GM12878 (cell line): ENCODE results near the gene TARDBP. TPM values are rescaled to one million over a fixed set of nuclear protein-coding genes. Genes with fewer than 3 reads are reported as not detected.

Experiments
- ATAC-seq: fragments of 200-7000 bp; cut with Tn5 transposase; 3 replicates; pipeline ENCODE4 v1.9.1; 2020; ENCODE audit warnings: mild to moderate bottlenecking, moderate library complexity
- BruUV-seq: library from RNA; stranded (reverse); fragments of 400-500 nt; replicated peaks from 2 replicates; lab custom pipeline; 2021; lab: Mats Ljungman, UMichigan
- CTCF ChIA-PET: fragments of 300-600 bp; sonication (Branson Sonifier 250); formaldehyde crosslinking; extraction: SDS; loops from one replicate; lab custom pipeline; 2021; ENCODE audit warnings: inconsistent platforms; lab: Yijun Ruan, JAX
- POLR2A ChIA-PET: fragments of 350-600 bp; formaldehyde crosslinking; extraction: SDS; loops from one replicate; lab custom pipeline; 2021; ENCODE audit warnings: inconsistent platforms; lab: Charles Lee
- RAD21 ChIA-PET: fragments of 300-600 bp; sonication (Branson Sonifier 250); formaldehyde crosslinking; loops from one replicate; lab custom pipeline; 2023; ENCODE audit warnings: antibody characterized with exemption; ENCODE audit not compliant: unreplicated experiment; lab: Charles Lee
- SMC1A ChIA-PET: fragments of 300-600 bp; sonication (Branson Sonifier 250); formaldehyde crosslinking; loops from one replicate; lab custom pipeline; 2023; ENCODE audit not compliant: unreplicated experiment, uncharacterized antibody; lab: Charles Lee
- DNase-seq: peaks from one replicate; pipeline ENCODE4 v3.0.0-alpha.2; 2011; ENCODE audit warnings: low read depth, low spot score
- FAIRE-seq: peaks from 3 replicates; lab custom pipeline; 2011; peaks lifted over from hg19 to GRCh38; lab: Jason Lieb, UNC
- H2AFZ ChIP-seq: 2 replicates; pipeline ENCODE4 v1.6.0; 2011; ENCODE audit warnings: low read depth, low read length, control low read depth; ENCODE audit not compliant: control insufficient read depth
- H3K27ac ChIP-seq: 2 replicates; pipeline ENCODE4 v1.5.1; 2011; ENCODE audit warnings: control low read depth; ENCODE audit not compliant: control insufficient read depth, insufficient read depth
- H3K27me3 ChIP-seq, 2 experiments: replicated peaks in 1 of 2; 2 replicates each; pipeline versions ENCODE4 v1.6.0 to v1.6.1; 2011; ENCODE audit warnings: low read length in 1 of 2; ENCODE audit not compliant: control insufficient read depth in 2 of 2, insufficient read depth in 2 of 2
- H3K36me3 ChIP-seq, 2 experiments: 2 replicates each; pipeline ENCODE4 v1.5.1; 2011; ENCODE audit warnings: low read length in 1 of 2; ENCODE audit not compliant: control insufficient read depth in 2 of 2, insufficient read depth in 2 of 2
- H3K4me1 ChIP-seq: 2 replicates; pipeline ENCODE4 v1.6.1; 2011; ENCODE audit warnings: mild to moderate bottlenecking, low read length, moderate library complexity, mixed read lengths; ENCODE audit not compliant: control insufficient read depth, insufficient read depth
- H3K4me2 ChIP-seq: 2 replicates; pipeline ENCODE4 v1.6.0; 2011; ENCODE audit warnings: control low read depth; ENCODE audit not compliant: control insufficient read depth, insufficient read depth
- H3K4me3 ChIP-seq: fragments of 200-600 bp; sonication (generic); 2 replicates; pipeline ENCODE4 v1.5.1; 2016
- H3K79me2 ChIP-seq: 2 replicates; pipeline ENCODE4 v1.6.0; 2011; ENCODE audit warnings: low read length; ENCODE audit not compliant: control insufficient read depth, insufficient read depth
- H3K9ac ChIP-seq: 2 replicates; pipeline ENCODE4 v1.8.0; 2011; ENCODE audit warnings: low read length, control low read depth, mixed read lengths; ENCODE audit not compliant: control insufficient read depth, insufficient read depth
- H3K9me3 ChIP-seq: replicated peaks from 3 replicates; pipeline ENCODE4 v1.5.1; 2011; ENCODE audit warnings: mild to moderate bottlenecking, low read length; ENCODE audit not compliant: control insufficient read depth, insufficient read depth
- H4K20me1 ChIP-seq: 2 replicates; pipeline ENCODE4 v1.6.0; 2011; ENCODE audit not compliant: control insufficient read depth, insufficient read depth
- BACH1 ChIP-seq: fragments of 450-650 bp; IDR thresholded peaks from 2 replicates; pipeline ENCODE4 v1.6.1; 2017; ENCODE audit warnings: mild to moderate bottlenecking, borderline replicate concordance
- BHLHE40 ChIP-seq, 2 experiments: fragments of 450-650 bp in 1 of 2; IDR thresholded peaks; 2 replicates each; pipeline ENCODE4 v1.6.1; 2011 to 2017; ENCODE audit warnings: low read depth in 2 of 2, borderline replicate concordance in 1 of 2, improper control_type of control experiment in 1 of 2, low read length in 1 of 2, mild to moderate bottlenecking in 1 of 2
- EED ChIP-seq: sonication (generic); IDR thresholded peaks from 2 replicates; pipeline ENCODE4 v1.6.1; 2016; ENCODE audit warnings: antibody characterized with exemption, low read depth
- MLLT1 ChIP-seq: fragments of 450-650 bp; IDR thresholded peaks from 2 replicates; pipeline ENCODE4 v1.6.1; 2016; ENCODE audit warnings: mild to moderate bottlenecking
- NR2C2 ChIP-seq: IDR thresholded peaks from 2 replicates; pipeline ENCODE4 v1.6.1; 2011; ENCODE audit warnings: borderline replicate concordance, low read depth; ENCODE audit not compliant: control insufficient read depth, insufficient read length
- POLR2AphosphoS5 ChIP-seq: IDR thresholded peaks from 2 replicates; pipeline ENCODE4 v1.6.1; 2011; ENCODE audit warnings: mild to moderate bottlenecking, low read length, inconsistent platforms
- RFX5 ChIP-seq: IDR thresholded peaks from 2 replicates; pipeline ENCODE4 v1.6.1; 2011; ENCODE audit warnings: low read depth, low read length, improper control_type of control experiment
- SKIL ChIP-seq: fragments of 450-650 bp; IDR thresholded peaks from 2 replicates; pipeline ENCODE4 v1.6.1; 2017; ENCODE audit warnings: mild to moderate bottlenecking, low read depth, inconsistent platforms; ENCODE audit not compliant: poor library complexity, severe bottlenecking
- ZBTB11 ChIP-seq: fragments of 450-650 bp; formaldehyde crosslinking; IDR thresholded peaks from 2 replicates; pipeline ENCODE4 v1.5.0; 2022; ENCODE audit warnings: mild to moderate bottlenecking, missing genetic modification characterization
- WGBS: methylation state at CpG from one replicate; pipeline ENCODE4 v1.1.6; 2016; ENCODE audit warnings: low lambda C conversion rate; ENCODE audit not compliant: insufficient replicate concordance, insufficient coverage; ENCODE audit errors: missing lambda C conversion rate; 5-methylcytosine and 5-hydroxymethylcytosine counted together
- in situ Hi-C: fragments of 300-500 bp; cut with MboI; formaldehyde crosslinking; loops from 9 replicates; pipeline ENCODE4 v1.14.3; 2018; ENCODE audit warnings: mixed read lengths
- intact Hi-C: fragments of 100-400 bp; cut with micrococcal nuclease; formaldehyde crosslinking; loops from one replicate; pipeline ENCODE4 v1.14.2; 2022; ENCODE audit not compliant: unreplicated experiment
- polyA plus RNA-seq, 11 experiments: library from polyadenylated mRNA; depleted of rRNA in 4 of 11; unstranded in 6 of 11; stranded (reverse) in 5 of 11; fragments of >200 nt; fragmentation: Nextera tagmentation in 4 of 11; fragmentation: Illumina TruSeq in 1 of 11; extraction: Ambion mirVana in 4 of 11; extraction: Trizol in 1 of 11; gene quantifications; 1 replicate in 1 of 11; 2 replicates in 10 of 11; pipeline versions ENCODE4 v1.2.1 to v1.2.3, GENCODE V29; 2011 to 2016; ENCODE audit warnings: inconsistent platforms in 2 of 11, missing spikeins in 2 of 11, low read depth in 1 of 11
- total RNA-seq, 4 experiments: library from RNA; depleted of rRNA in 3 of 4; stranded (reverse); fragments of >200 nt in 3 of 4; fragmentation: Illumina TruSeq in 1 of 4; extraction: Trizol in 1 of 4; gene quantifications; 2 replicates each; pipeline versions ENCODE4 v1.2.1 to v1.2.3, GENCODE V29; 2013 to 2021

TARDBP gene
- total and polyA plus RNA-seq, 10 of the 15 experiments (the other 5 are each of a cell fraction or from before 2014, with no cell fraction given), result 55.6 to 318 (median 192) TPM

- H3K9me3 ChIP-seq, result no peaks in the 10 kb centered on the region
- H3K27me3 ChIP-seq, result no peaks in the 10 kb centered on the region
- peaks cover 2% of the 10 kb centered on the region; the same call in 1 of the 2 replicates for H4K20me1 ChIP-seq
- no peaks in the 10 kb centered on the region; the same call in 1 of the 2 replicates for H3K79me2 ChIP-seq
- H2AFZ ChIP-seq, result no peak overlapping the region
- SMC1A ChIA-PET, result interaction anchor here (1.1 kb wide), 1 partner anchor 13 kb away, joined by 3 read pairs; no protein-coding TSS in a partner anchor
- no peak overlapping the region for H3K4me2 ChIP-seq
- no peaks in the 10 kb centered on the region for H3K4me1 ChIP-seq
- BruUV-seq, result no TSS peak
- CTCF ChIA-PET, result interaction anchor here (2.3 kb wide), 1 partner anchor 13 kb away, joined by 11 read pairs; no protein-coding TSS in a partner anchor
- intact Hi-C loops (no loop called here), in situ Hi-C loops (no loop called here)
- POLR2A ChIA-PET, result no interaction called here
- ATAC-seq, result no peak
- WGBS, result 7% methylated on average over 2 of the region's 2 CpGs
- H3K36me3 ChIP-seq, result peaks cover 8 to 53% of the 10 kb centered on the region in 2 experiments
- no peak overlapping the region for H3K9ac ChIP-seq
- FAIRE-seq, result no peak
- no peak overlapping the region for H3K27ac ChIP-seq
- TF ChIP-seq POLR2AphosphoS5, result peak; percentile 17; the same call in 1 of the 2 replicates
- no peak for TF ChIP-seq BHLHE40 (IDR thresholded peaks at IDR 0.05; ENCODE audit: borderline replicate concordance in 1 of 2, low read depth in 2 of 2, low read length in 1 of 2)
- RAD21 ChIA-PET, result no interaction called here
- DNase-seq, result no peak
- no peak overlapping the region for H3K4me3 ChIP-seq
Measured at GRCh38 chr1:11024874-11025203, 12.4 kb downstream of the TARDBP start.

- RAD21 ChIA-PET, result interaction anchor here (0.6 kb wide), 1 partner anchor 555 kb away, joined by 4 read pairs; no protein-coding TSS in a partner anchor
- SMC1A ChIA-PET, result interaction anchor here (1.1 kb wide), 1 partner anchor 12 kb away, joined by 3 read pairs; no protein-coding TSS in a partner anchor
- Histone ChIP-seq H3K4me3 (no peak overlapping the region), H3K27ac (no peak overlapping the region), H3K4me2 (no peak overlapping the region), H3K4me1 (no peaks in the 10 kb centered on the region), H3K79me2 (no peaks in the 10 kb centered on the region; the same call in 1 of the 2 replicates), H3K36me3 (peaks cover 6 to 47% of the 10 kb centered on the region in 2 experiments), H2AFZ (no peak overlapping the region), H3K9me3 (no peaks in the 10 kb centered on the region), H3K27me3 (no peaks in the 10 kb centered on the region), H4K20me1 (peaks cover 2% of the 10 kb centered on the region; the same call in 1 of the 2 replicates), H3K9ac (no peak overlapping the region)
- DNase-seq, result no peak
- FAIRE-seq, result no peak
- POLR2A ChIA-PET, result no interaction called here
- CTCF ChIA-PET, result interaction anchor here (2.3 kb wide), 1 partner anchor 12 kb away, joined by 11 read pairs; no protein-coding TSS in a partner anchor
- ATAC-seq, result no peak
- intact Hi-C loops (no loop called here), in situ Hi-C loops (no loop called here)
- WGBS, result 96% methylated on average over 1 of the region's 1 CpG
- no TSS peak for BruUV-seq
- TF ChIP-seq ZBTB11 (CRISPR knock-in tag) (no peak), RFX5 (no peak), NR2C2 (no peak), EED (no peak), MLLT1 (no peak), SKIL (no peak), BACH1 (no peak)
Measured at GRCh38 chr1:11025618-11026017, 13.2 kb downstream of the TARDBP start.
